GM23248 (cell line): ENCODE data around the gene TSEN15. TPM values are rescaled to one million over a fixed set of nuclear protein-coding genes. Genes with fewer than 3 reads are reported as not detected.
A peak's percentile ranks its signal among the peaks of the same experiment; 100 is the strongest.

Experiments
- DNase-seq: peaks from one replicate; pipeline ENCODE4 v3.0.0-alpha.2; 2015
- H2AFZ ChIP-seq: fragments of 200-600 bp; sonication (generic); 2 replicates; pipeline ENCODE4 v1.6.1; 2016; ENCODE audit warnings: antibody characterized with exemption
- H3F3A ChIP-seq: fragments of 200-600 bp; sonication (generic); 2 replicates; pipeline ENCODE4 v1.6.1; 2016; ENCODE audit warnings: mild to moderate bottlenecking, antibody characterized with exemption, mixed run types; ENCODE audit not compliant: insufficient read depth
- H3K27ac ChIP-seq: fragments of 200-600 bp; sonication (generic); 2 replicates; pipeline ENCODE4 v1.5.1; 2016; ENCODE audit warnings: mild to moderate bottlenecking
- H3K27me3 ChIP-seq: fragments of 200-600 bp; sonication (generic); replicated peaks from 2 replicates; pipeline ENCODE4 v1.6.1; 2016; ENCODE audit warnings: mild to moderate bottlenecking; ENCODE audit not compliant: insufficient read depth
- H3K36me3 ChIP-seq: fragments of 200-600 bp; sonication (generic); 2 replicates; pipeline ENCODE4 v1.6.1; 2016; ENCODE audit warnings: low read depth, mild to moderate bottlenecking
- H3K4me1 ChIP-seq: fragments of 200-600 bp; sonication (generic); 2 replicates; pipeline ENCODE4 v1.6.1; 2016; ENCODE audit warnings: mild to moderate bottlenecking; ENCODE audit not compliant: insufficient read depth
- H3K4me2 ChIP-seq: fragments of 200-600 bp; sonication (generic); one replicate; pipeline ENCODE4 v1.6.1; 2016; ENCODE audit warnings: mild to moderate bottlenecking; ENCODE audit not compliant: unreplicated experiment
- H3K4me3 ChIP-seq: fragments of 200-600 bp; sonication (generic); 2 replicates; pipeline ENCODE4 v1.5.1; 2016; ENCODE audit warnings: mild to moderate bottlenecking
- H3K79me2 ChIP-seq: fragments of 200-600 bp; sonication (generic); 2 replicates; pipeline ENCODE4 v1.6.1; 2016; ENCODE audit warnings: mild to moderate bottlenecking; ENCODE audit not compliant: insufficient read depth
- H3K9ac ChIP-seq: fragments of 200-600 bp; sonication (generic); 2 replicates; pipeline ENCODE4 v1.6.1; 2016; ENCODE audit warnings: mild to moderate bottlenecking
- H3K9me2 ChIP-seq: fragments of 200-600 bp; sonication (generic); 2 replicates; pipeline ENCODE4 v1.6.1; 2016; ENCODE audit warnings: mixed run types, mild to moderate bottlenecking, moderate library complexity; ENCODE audit not compliant: insufficient read depth
- H3K9me3 ChIP-seq: fragments of 200-600 bp; sonication (generic); one replicate; pipeline ENCODE4 v1.6.1; 2017; ENCODE audit warnings: low read depth
- H4K20me1 ChIP-seq: fragments of 200-600 bp; sonication (generic); 2 replicates; pipeline ENCODE4 v1.6.0; 2016; ENCODE audit not compliant: insufficient read depth
- EZH2 ChIP-seq: fragments of 200-600 bp; sonication (generic); IDR thresholded peaks from 2 replicates; pipeline ENCODE4 v1.6.1; 2018; ENCODE audit warnings: antibody characterized with exemption, mild to moderate bottlenecking; ENCODE audit not compliant: insufficient read depth, poor library complexity, severe bottlenecking
- EZH2phosphoT487 ChIP-seq: fragments of 200-600 bp; sonication (generic); IDR thresholded peaks from 2 replicates; pipeline ENCODE4 v1.6.1; 2018; ENCODE audit warnings: antibody characterized with exemption, moderate library complexity, mild to moderate bottlenecking, low read depth; ENCODE audit not compliant: insufficient read depth
- WGBS, 2 experiments: methylation state at CpG; one replicate each; pipeline ENCODE4 v1.1.6; 2015 to 2017; ENCODE audit warnings: low lambda C conversion rate in 2 of 2, low coverage in 1 of 2; ENCODE audit errors: missing lambda C conversion rate in 2 of 2; 5-methylcytosine and 5-hydroxymethylcytosine counted together
- in situ Hi-C: fragments of 300-500 bp; cut with MboI; formaldehyde crosslinking; loops from 2 replicates; pipeline ENCODE4 v1.15.0; 2020
- polyA plus RNA-seq: library from polyadenylated mRNA; unstranded; fragments of >200 nt; fragmentation: Nextera tagmentation; extraction: Ambion mirVana; gene quantifications from 2 replicates; pipeline ENCODE4 v1.2.1, GENCODE V29; 2016
- total RNA-seq: library from RNA; depleted of rRNA; stranded (reverse); fragments of >200 nt; shearing (Covaris generic); gene quantifications from 2 replicates; pipeline ENCODE4 v1.2.3, GENCODE V29; 2014; rRNA removed

TSEN15 gene
- 52.0 and 65.3 TPM in 2 replicates for total RNA-seq
- polyA plus RNA-seq = 81.9 and 83.5 TPM in 2 replicates

- Histone ChIP-seq H3F3A (peaks cover 4% of the 10 kb centered on the region), H3K79me2 (peaks cover 40% of the 10 kb centered on the region), H3K27ac (peak within 1 kb of the TSS; percentile 90), H4K20me1 (no peaks in the 10 kb centered on the region), H3K4me3 (peak within 1 kb of the TSS; percentile 98), H2AFZ (peak within 1 kb of the TSS; percentile 93), H3K9me3 (no peaks in the 10 kb centered on the region), H3K36me3 (peaks cover 7% of the 10 kb centered on the region; the same call in 1 of the 2 replicates), H3K4me1 (peaks cover 43% of the 10 kb centered on the region), H3K4me2 (peak within 1 kb of the TSS; percentile 99), H3K9me2 (no peaks in the 10 kb centered on the region), H3K9ac (peak within 1 kb of the TSS; percentile 88), H3K27me3 (no peaks in the 10 kb centered on the region)
- TF ChIP-seq EZH2 (no peak), EZH2phosphoT487 (no peak)
- in situ Hi-C loops = no loop called here
- DNase-seq = peak; percentile 93
- 1% methylated on average over 40 to 47 of the region's 54 CpGs for WGBS, 2 experiments
Measured at GRCh38 chr1:184051485-184052193, at the start of gene TSEN15. TSEN15 (plus strand) TSS chr1:184051730; CDS start chr1:184051756, 26 bp downstream.

- Histone ChIP-seq H3K4me3 (peak overlapping the region; percentile 33; the same call in 1 of the 2 replicates), H4K20me1 (no peaks in the 10 kb centered on the region), H3F3A (peaks cover 9% of the 10 kb centered on the region), H3K9me3 (no peaks in the 10 kb centered on the region), H3K9ac (peak overlapping the region; percentile 35; the same call in 1 of the 2 replicates), H3K4me1 (peaks cover 16% of the 10 kb centered on the region), H3K27me3 (no peaks in the 10 kb centered on the region), H3K36me3 (no peaks in the 10 kb centered on the region), H3K27ac (peak overlapping the region; percentile 69), H3K4me2 (peak overlapping the region; percentile 74), H3K9me2 (no peaks in the 10 kb centered on the region), H2AFZ (peak overlapping the region; percentile 36; the same call in 1 of the 2 replicates), H3K79me2 (no peaks in the 10 kb centered on the region)
- TF ChIP-seq EZH2phosphoT487 (no peak), EZH2 (no peak)
- in situ Hi-C loops = no loop called here
- DNase-seq = peak; percentile 92
- WGBS, 2 experiments = 44 to 49% methylated on average over 2 of the region's 2 CpGs
Measured at GRCh38 chr1:184002071-184002470, 49.5 kb upstream of the TSEN15 start.

GRCh38 chr1:184004935-184005334 lies 46.6 kb upstream of the TSEN15 start:
- no peak overlapping the region for H3K27ac ChIP-seq
- H3K79me2 ChIP-seq = no peaks in the 10 kb centered on the region
- DNase-seq = no peak
- H2AFZ ChIP-seq = no peak overlapping the region
- no peak overlapping the region for H3K4me2 ChIP-seq
- 85 to 88% methylated on average over 4 of the region's 4 CpGs for WGBS, 2 experiments
- no peak overlapping the region for H3K4me3 ChIP-seq
- H3K4me1 ChIP-seq = peaks cover 16% of the 10 kb centered on the region
- no peaks in the 10 kb centered on the region for H4K20me1 ChIP-seq
- peaks cover 9% of the 10 kb centered on the region for H3F3A ChIP-seq
- no peaks in the 10 kb centered on the region for H3K9me3 ChIP-seq
- in situ Hi-C loops = no loop called here
- TF ChIP-seq EZH2 (no peak), EZH2phosphoT487 (no peak)
- no peaks in the 10 kb centered on the region for H3K36me3 ChIP-seq
- no peaks in the 10 kb centered on the region for H3K9me2 ChIP-seq
- H3K27me3 ChIP-seq = no peaks in the 10 kb centered on the region
- H3K9ac ChIP-seq = no peak overlapping the region

- 95% methylated on average over 4 of the region's 4 CpGs for WGBS, 2 experiments
- in situ Hi-C loops = no loop called here
- TF ChIP-seq EZH2 (no peak), EZH2phosphoT487 (no peak)
Measured at GRCh38 chr1:184005506-184005905, 46.0 kb upstream of the TSEN15 start.

More at GRCh38 chr1:184005506-184005905, 46.0 kb upstream of the TSEN15 start:
- H3K9me2 ChIP-seq = no peaks in the 10 kb centered on the region
- no peaks in the 10 kb centered on the region for H3K27me3 ChIP-seq
- H3K27ac ChIP-seq = no peak overlapping the region
- H3K4me3 ChIP-seq = no peak overlapping the region
- DNase-seq = no peak
- H4K20me1 ChIP-seq = no peaks in the 10 kb centered on the region
- no peaks in the 10 kb centered on the region for H3K36me3 ChIP-seq
- no peak overlapping the region for H2AFZ ChIP-seq
- H3F3A ChIP-seq = peaks cover 9% of the 10 kb centered on the region
- H3K9me3 ChIP-seq = no peaks in the 10 kb centered on the region
- H3K4me1 ChIP-seq = peaks cover 16% of the 10 kb centered on the region
- no peak overlapping the region for H3K4me2 ChIP-seq
- H3K79me2 ChIP-seq = no peaks in the 10 kb centered on the region
- no peak overlapping the region for H3K9ac ChIP-seq
